ENCODE data around the gene LMO1.

DNA sequence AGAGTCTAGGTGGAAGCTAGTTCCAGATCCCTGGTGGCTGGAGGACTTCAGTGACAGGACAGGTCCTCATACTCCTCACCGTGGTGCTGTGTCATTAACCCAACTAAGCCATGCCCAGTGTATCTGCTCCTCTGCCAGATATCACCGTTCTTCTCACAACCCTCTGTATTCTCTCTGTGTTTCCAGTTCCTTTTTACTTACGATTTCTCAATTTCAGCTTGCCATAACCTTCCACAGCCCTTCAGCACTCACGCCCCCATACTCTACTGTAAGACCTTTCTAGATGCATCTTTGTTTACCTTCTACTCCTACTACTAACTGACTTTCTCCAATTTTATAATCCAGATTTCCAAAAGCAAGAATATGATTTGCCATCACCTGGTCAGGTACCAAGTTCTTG, 68.7 kb downstream of the LMO1 start:
- TF ChIP-seq CTCF (IDR thresholded peaks at IDR 0.05) (no peak), POLR2A (IDR thresholded peaks at IDR 0.05) (no peak)

Data from right lobe of liver (tissue), 4 donors.